Activated CD4-positive, alpha-beta T cell treated with anti-CD3 and anti-CD28 coated beads, Interleukin-2, amount 50 U/mL, for 48 hours (primary cell): ENCODE data around the gene ALG12.

Experiments
- DNase-seq, 2 experiments: peaks; one replicate each; pipeline ENCODE4 v3.0.0-alpha.2; 2020

Gene ALG12

DNA sequence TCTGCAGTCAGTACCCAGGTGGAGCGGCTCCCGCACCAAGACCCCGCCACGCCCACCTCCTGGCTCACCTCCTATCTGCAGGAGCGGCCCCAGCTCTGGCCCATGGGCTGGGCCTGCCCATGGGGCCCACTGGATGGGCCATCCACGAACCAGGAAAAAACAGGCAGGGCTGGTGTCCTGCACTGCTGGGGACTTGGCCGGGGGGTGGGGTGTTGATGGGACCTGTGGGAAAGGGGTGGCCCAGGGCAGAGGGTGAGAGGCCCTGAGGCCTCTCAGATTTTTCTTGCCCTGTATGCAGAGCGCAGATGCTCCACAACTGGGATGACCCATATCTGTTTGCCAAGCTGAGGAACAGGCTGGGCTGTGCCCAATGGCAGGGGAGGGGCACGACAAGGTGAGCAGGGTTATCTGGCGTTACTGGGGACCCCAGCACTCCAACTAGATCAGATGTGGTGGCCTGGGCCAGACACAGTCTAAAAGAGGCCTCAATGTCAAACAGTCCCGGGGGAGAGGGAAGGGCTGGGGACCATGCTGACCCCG lies 39.7 kb upstream of the ALG12 start:
- DNase-seq, result no peak

GRCh38 chr22:49956914-49957825 lies 38.9 kb upstream of the ALG12 start:
- DNase-seq, result no peak

GRCh38 chr22:49956418-49956770 lies 38.2 kb upstream of the ALG12 start:
- no peak for DNase-seq

DNA sequence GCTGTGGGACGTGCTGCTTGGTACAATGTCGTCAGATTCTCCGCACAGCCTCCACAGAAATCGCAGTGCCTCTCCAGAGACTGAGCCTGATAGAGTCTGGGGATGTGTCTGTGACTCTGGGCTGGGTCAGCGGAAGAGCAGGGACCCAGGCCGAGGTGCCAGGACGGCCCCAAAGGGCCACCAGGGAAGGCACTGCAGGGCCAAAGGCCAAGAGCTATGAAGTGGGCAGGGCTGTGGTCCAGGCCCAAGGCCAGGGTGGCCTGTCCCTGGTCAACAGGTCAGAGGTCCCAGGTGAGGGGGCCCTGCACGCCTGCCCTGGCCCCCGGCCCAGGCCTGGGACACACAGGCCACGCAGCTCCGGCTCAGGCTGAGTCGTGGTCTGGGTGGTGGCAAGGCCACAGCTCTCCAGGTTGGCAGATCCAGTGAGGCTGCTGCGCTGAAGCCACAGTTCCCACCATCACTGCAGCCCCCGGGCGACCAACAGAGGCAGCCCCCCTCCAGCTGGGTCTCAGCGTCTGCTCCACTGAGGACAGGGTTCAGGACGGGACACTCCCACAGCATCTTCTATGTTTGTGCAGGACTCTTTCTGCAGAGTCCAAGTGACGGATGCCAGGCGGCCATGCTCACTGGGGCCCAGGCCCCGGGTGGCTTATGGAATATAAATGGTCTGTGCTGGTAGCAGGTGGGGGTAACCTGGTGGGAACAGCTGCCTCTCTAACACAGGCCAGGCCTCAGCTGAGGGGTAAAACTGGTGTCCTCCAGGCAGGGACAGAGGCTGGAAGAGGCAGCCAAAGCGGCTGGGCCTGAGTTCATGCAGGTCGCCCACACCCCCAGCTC lies 37.6 kb upstream of the ALG12 start:
- no peak for DNase-seq

- DNase-seq, result no peak
Observed at GRCh38 chr22:49954991-49955580, 36.8 kb upstream of the ALG12 start.

DNA sequence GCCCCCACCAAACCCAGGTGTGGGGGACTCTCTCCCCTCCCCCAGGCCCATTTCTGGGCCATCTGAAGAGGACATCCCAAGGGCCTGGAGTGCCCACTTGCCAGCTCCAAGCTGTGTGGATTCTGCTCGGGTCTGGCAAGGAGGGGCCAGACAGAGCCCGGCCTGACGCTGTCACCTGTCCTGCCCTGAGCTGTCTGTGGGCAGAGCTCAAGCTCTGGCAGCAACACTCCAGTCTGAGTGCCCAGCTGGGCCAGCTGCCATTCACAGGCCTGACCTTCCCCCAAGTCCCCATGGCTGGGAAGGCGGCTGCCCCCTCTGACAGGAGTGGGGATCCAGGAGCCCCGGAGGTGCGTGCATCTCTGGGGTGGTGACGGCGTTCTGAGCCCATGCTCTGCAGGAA lies 36.1 kb upstream of the ALG12 start:
- DNase-seq, result no peak

GRCh38 chr22:49953680-49954344 lies 35.6 kb upstream of the ALG12 start:
- DNase-seq, result no peak

DNA sequence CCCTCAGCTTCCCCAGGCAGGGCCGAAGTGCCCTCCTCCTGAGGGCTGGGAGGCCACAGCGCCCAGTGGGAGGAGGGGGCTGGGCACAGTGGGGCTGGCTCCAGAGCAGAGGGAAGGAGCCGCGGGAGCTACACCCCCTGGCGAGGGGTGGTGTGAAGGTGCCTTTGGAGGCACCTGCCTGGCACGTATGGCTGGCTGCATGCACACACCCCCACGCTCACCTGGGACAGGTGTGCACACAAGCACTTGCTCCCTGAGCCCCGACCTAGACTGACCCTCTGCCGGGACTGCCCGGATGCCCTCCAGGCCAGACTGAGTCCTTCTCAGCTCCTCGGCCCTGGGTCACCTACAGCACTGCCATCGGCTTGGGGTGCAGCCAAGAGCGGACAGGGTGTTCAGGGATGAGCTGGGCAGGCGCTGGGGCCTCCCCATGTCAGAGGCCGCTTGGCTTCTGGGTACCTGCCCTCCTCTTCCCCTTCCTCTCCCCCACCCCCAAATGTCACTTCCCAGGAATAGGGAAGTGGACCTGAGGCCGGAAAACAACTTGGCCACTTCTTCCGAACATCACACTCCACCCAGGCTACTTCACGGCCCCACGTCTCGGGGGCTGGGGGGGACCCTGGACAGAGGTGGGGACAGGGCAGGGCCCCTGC lies 34.9 kb upstream of the ALG12 start:
- no peak for DNase-seq

DNA sequence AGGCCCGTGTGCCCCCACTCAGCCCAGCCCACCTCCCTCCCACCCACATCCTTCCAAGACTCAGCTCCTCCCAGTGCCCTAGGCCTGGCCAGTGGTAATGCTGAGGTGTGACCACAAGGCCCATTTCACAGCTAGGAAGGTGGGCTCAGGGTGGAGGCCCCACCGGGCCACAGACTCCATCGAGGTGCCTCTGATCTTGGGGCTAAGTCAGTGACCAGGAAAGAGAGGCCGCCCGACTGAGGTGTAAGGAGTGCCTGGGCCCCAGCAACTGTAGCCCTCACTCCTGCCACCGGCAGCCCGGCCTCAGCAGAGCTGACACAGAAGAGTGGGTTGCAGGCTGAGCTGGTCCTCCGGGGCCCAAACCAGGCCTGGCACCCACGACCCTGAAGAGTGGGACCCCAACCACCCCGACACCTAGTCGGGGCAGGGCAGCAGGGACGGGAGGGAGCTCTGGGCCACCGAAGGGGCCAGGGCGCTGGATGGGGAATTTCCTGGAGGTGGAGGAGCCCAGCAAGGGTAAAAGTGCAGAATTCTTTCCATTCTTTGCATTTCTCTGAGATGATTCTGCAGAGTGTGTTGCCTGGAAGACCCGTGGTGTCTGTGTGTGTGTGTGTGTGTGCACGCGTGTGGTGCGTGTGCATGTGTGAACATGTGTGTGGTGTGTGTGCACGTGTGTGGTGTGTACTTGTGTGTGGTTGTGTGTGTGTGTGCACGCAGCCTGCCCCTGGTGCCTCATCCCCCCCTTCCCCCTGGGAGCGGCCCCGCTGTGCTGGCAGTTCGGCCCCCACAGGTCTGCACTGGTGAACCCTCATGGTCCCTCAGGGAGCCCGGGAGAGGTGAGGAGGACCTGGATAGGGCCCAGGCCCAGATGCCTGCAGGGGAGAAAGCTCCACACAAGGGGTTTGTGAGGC lies 34.0 kb upstream of the ALG12 start:
- DNase-seq, result no peak

- no peak for DNase-seq
Observed at GRCh38 chr22:49951678-49951985, 33.4 kb upstream of the ALG12 start.

DNA sequence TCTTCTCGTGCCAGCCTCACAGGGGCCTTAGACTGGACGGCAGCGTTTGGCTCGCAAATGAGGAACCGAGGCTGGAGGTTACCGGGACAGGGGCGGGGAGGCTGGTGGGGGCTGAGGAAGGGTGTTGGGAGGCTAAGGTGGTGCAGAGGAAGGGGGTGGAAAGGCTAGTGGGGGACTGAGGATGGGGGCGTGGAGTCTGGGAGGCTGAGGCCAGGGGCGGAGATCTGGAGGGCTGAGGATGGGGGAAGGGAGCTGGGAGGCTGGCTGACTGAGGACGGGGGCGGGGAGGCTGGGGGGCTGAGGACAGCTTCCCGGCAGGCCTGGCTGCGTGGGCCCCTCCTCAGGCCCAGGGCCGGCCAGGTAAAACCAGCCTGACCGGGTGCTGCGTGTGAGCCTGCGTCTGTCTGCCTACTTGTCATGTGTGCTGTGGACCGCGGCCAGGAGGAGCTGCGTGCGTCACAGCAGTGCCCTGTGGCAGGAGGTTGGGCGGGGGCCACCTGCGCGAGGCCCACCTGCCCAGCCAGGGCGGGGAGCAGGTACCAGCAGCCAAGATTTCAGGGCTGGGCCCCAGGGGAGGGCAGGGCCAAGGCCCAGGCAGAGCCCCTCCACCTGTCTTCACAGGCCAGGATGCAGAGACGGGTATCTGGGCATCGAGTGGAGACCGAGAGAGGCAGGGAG lies 32.9 kb upstream of the ALG12 start:
- DNase-seq, result no peak

DNA sequence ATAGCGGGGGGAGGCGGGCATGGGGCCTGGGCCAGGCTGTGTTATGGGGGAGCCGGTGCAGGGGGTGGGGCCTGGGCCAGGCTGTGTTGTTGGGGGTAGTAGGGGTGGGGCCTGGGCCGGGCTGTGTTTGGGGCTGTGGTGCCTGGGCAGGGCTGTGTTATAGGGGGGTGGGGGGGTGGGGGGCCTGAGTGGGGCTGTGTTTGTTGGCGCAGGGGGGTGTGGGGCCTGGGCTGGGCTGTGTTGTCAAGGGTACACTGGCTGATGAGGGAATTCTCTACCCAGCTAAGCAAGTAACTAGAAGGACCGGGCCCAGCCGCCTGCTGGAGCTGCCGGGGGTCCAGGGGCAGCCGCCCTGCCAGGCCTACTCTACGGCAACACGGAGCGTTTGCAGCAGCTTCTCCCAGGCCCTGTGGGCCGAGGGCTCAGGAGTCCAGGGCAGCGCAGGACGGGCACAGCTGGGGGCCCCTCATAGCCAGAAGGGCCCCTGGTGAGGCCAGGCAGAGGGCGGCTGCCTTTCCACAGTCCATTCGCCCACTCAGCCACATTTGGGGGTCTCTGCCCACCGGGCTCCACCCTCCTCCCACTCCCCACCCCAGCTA lies 32.3 kb upstream of the ALG12 start:
- no peak for DNase-seq

DNA sequence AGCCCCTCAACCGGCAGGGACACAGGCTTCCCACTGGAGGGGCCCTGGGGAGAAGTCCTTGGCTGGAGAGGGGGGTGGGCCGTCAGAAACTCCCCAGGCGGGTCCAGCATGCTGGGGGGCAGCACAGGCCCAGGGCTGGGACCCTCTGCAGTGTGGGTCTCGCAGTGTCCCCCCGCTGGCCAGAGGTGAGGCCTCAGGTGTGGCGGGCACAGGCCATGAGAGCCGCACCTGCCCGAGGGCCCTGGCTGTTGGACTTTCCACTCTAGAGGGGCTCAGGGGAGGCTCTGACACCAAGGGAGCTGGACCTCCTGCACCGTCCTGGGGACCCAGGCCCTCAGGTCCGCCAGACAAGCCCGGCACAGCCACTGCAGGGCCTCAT lies 31.7 kb upstream of the ALG12 start:
- DNase-seq, result no peak

DNA sequence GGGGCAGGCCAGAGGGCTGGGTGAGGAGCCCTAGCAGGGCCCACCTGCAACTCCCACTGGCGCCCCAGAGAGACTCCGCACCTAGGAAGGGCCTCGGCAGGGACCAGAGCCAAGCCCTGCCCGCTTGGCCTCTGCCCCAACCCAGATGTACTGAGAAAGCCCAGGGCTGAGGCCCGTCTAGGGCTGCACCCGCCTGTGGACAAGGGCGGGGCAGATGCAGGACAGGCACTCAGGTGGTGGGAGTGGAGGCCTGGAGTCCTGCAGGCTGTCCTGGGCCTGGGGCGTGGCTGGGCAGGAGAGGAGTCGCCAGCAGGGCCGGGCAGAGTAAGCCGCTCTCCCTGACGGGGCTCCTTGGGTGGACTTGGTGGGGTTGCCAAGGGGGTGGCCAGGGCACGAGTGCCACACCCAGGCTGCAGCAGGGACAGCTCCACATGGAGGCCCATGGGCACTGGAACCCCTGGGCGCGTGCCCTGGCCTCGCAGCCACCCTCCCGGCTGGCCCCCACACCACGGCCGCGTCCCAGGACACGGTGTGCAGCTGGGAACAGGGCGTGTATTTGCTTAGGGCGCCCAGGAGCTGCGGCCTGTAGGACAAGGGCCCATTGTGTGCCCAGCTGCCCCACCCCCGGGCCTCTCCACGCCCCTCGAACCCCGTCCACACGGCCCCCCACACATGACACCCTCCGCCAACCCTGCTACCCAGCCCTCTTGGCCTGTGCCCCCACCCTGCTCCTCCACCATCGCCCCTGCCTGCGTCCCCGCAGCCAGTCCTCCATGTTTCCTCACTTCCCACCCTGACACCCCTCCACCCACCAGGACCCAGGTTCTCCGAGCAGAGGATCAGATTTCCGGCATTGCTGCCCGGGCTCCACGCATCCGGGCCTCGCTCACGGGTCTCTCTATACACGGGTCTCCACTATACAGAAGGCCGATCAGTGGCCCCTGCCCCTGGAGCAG lies 31.0 kb upstream of the ALG12 start:
- no peak for DNase-seq

DNA sequence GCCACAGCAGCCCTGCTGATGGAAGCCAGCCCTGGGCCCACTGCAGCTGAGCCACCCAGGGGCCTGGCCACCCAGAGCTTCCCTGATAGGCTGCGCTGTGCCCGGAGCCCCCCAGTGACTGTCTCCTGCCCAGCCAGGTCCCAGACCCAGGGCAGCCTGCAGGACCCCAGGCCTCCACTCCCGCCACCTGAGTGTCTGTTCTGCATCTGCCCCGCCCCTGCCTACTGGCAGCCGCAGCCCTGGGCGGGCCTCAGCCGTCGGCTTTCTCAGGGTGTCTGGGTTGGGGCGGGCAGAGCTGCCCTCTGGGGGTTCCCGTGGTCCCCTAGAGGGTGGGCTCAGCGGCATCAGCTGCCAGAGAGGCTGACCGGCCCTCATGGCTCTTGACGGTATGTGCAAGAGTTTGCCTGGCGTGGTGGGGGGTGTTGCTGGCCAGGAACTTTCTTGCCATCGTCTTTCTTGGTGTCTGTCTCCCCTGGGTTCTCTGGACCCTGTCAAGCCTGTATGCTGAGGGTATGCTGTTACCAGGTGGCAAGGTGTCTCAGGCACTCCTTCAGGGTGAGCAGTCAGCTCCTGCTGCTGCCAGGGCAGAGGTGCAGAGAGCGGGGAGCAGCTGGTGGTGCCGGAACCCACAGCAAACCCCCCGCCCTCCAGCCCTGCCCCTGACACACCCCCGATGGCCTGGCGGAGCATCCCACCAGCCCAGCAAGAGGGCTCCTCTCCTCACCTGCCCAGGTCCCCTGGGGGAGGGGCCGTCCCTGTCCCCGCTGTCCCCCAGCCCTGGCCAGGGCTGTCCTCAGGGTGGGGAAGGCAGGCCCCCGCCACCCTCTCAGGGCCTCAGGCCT lies 30.1 kb upstream of the ALG12 start:
- DNase-seq, result no peak

DNA sequence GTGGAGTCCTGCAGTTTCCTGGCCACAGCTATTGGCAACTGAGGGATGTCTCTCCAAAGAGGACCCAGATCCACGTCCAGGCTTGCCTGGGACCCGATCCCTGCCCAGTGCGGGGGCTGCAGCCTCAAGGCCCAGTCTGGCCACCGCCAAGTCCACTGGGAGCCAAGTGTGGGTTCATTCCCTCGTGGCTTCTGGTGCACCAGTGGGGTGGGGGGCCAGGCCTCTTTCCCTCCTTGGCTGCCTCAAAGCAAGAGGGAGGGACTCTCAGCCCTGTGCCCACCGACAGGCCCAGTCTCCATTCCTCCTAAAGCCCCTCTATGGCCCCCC lies 29.0 kb upstream of the ALG12 start:
- no peak for DNase-seq

- no peak for DNase-seq
Observed at GRCh38 chr22:49946612-49947295, 28.5 kb upstream of the ALG12 start.
